GM10266 (cell line): ENCODE measurements around the gene IFITM1.
"Not testable (repeated sequence)": the region's sequence is repeated elsewhere in the genome, so short reads cannot be mapped to it uniquely, and the experiment has no call there.

Experiments used
- DNase-seq: peaks from one replicate; pipeline ENCODE4 v3.0.0; 2012; ENCODE audit errors: extremely low spot score
- TF ChIP-seq, protein P1 (sequence below): IDR thresholded peaks from 2 replicates; pipeline ENCODE4 v1.5.1; 2012; ENCODE audit warnings: mild to moderate bottlenecking, low read depth; ENCODE audit not compliant: control insufficient read depth, insufficient read depth; ENCODE audit errors: missing control alignments

IFITM1 gene

DNA sequence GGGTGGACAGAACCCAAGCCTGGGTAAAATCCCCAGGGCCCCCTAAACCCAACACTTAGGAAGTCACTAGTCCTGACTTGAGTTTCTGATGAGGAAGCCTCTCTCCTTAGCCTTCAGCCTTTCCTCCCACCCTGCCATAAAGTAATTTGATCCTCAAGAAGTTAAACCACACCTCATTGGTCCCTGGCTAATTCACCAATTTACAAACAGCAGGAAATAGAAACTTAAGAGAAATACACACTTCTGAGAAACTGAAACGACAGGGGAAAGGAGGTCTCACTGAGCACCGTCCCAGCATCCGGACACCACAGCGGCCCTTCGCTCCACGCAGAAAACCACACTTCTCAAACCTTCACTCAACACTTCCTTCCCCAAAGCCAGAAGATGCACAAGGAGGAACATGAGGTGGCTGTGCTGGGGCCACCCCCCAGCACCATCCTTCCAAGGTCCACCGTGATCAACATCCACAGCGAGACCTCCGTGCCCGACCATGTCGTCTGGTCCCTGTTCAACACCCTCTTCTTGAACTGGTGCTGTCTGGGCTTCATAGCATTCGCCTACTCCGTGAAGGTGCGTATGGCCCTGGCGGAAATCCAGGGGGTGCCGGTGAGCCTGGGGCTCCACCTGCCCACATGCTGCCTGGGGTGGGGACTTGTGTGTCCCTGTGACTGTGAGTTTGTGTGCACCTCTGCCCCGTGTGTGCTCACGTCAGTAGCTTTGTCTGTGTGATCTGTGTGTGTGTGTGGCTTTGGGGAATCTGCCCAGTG lies at the start of gene IFITM1:
TSS of gene IFITM1 (plus strand) at position 254 of the 767 bp plus-strand sequence. CDS start at position 385, 131 bp downstream.
- TF ChIP-seq, protein P1, sequence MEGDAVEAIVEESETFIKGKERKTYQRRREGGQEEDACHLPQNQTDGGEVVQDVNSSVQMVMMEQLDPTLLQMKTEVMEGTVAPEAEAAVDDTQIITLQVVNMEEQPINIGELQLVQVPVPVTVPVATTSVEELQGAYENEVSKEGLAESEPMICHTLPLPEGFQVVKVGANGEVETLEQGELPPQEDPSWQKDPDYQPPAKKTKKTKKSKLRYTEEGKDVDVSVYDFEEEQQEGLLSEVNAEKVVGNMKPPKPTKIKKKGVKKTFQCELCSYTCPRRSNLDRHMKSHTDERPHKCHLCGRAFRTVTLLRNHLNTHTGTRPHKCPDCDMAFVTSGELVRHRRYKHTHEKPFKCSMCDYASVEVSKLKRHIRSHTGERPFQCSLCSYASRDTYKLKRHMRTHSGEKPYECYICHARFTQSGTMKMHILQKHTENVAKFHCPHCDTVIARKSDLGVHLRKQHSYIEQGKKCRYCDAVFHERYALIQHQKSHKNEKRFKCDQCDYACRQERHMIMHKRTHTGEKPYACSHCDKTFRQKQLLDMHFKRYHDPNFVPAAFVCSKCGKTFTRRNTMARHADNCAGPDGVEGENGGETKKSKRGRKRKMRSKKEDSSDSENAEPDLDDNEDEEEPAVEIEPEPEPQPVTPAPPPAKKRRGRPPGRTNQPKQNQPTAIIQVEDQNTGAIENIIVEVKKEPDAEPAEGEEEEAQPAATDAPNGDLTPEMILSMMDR: peak; percentile 15
- peak; percentile 92 for DNase-seq

DNA sequence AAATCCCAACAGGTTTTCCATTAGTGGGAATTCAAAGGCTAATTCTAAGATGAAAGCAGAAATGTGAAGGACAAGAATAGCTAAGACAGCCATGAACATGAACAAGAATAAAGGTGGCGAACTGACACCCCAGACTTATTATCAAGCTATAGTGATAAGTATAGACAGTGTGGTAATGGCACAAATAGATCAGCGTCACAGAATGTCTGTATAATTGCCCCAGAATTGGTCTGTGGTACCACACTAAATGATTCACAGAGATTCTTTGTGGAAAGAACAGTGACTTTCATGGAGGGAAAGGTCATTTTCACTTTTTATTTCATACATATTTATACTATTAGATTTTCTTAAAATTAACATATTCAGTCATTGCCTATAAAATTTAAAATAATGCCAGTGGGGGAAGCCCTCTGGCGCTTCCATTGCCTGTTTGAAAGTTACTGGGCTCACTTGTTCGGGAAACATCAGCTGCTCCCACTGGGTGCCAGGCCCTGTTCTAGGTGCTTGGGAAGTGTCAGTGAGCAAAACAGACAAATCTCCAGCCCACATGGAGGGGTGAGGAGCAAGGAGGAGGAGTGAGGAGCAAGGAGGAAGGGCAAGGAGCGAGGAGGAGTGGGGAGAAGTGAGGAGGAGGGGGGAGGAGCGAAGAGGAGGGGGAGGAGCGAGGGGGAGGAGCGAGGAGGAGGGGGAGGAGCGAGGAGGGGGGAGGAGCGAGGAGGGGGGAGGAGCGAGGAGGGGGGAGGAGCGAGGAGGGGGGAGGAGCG lies 47.0 kb upstream of the IFITM1 start:
- TF ChIP-seq, protein P1: no peak
- DNase-seq: peak; percentile 47

DNA sequence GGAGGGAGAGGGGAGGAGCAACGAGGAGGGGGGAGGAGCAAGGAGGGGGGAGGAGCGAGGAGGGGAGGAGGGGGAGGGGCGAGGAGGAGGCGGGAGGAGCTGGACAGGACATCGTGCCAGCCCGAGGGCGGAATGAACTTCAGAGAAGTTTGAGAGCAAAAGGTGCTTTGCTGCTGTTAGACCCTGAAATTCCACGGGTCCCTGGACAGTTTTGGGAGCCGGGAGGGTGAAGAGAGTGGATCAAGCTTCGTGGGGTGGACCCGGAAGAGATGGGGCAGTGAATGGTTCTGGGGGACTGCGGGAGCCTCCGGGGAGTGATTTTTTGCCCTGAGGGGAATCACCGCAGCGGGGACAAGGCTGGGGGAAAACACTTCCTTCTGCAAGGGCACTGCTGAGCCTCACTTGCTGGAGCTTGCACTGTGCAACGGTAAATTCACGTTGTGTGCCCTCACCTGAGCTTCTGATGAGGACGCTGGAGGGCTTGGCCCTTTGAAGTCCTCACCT lies 46.3 kb upstream of the IFITM1 start:
- TF ChIP-seq, protein P1: no peak
- peak; percentile 72 for DNase-seq

DNA sequence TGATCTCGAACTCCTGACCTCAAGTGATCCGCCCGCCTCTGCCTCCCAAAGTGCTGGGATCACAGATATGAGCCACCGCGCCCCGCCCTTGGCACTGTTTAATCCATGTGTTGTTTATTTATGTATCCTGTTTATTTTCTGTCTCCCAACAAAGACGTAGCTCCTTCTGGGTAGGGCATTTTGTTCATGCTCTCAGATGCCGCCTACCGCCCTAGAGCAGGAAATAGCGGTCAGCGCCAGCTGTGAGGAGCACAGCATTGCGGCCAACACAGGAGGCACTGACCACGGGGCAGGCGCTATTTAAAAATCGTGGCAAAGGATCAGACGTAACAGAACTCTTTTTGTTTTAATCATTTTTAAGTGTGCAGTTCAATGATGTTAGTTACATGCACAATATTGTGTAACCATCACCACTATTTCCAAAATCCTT lies 45.1 kb upstream of the IFITM1 start:
- not testable (repeated sequence) for DNase-seq
- TF ChIP-seq, protein P1: peak; percentile 34

DNA sequence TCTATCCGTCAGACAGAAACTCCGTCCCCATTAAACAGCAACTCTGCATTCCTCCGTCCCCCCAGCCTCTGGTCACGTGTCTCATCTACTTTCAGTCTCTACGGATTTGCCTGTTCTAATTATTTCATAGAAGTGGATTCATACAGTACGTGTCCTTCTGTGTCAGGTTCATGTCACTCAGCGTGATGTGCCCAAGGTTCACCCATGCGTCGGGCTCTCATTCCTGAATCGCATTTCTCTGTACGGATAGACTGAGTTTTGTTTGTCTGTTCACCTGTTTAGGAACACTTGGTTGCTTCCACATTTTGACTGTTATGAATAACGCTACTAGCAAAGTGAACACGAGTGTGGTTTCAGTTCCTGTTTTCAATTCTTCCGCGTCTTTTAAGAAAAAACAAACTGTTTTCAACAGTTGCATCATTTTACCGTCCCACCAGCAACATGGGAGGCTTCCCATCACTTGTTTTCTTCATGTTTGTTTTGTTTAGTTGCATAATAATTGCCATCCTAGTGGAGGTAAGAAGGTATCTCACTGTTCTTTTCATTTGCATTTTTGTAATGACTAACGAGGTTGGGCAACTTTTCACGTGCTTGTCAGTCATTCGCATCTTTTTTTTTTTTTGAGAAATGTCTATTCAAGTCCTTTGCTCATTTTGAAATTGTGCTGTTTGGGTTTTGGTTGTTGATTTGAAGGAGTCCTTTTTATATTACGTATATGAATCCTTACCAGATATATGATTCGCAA lies 44.5 kb upstream of the IFITM1 start:
- peak; percentile 78 for DNase-seq
- TF ChIP-seq, protein P1: no peak

DNA sequence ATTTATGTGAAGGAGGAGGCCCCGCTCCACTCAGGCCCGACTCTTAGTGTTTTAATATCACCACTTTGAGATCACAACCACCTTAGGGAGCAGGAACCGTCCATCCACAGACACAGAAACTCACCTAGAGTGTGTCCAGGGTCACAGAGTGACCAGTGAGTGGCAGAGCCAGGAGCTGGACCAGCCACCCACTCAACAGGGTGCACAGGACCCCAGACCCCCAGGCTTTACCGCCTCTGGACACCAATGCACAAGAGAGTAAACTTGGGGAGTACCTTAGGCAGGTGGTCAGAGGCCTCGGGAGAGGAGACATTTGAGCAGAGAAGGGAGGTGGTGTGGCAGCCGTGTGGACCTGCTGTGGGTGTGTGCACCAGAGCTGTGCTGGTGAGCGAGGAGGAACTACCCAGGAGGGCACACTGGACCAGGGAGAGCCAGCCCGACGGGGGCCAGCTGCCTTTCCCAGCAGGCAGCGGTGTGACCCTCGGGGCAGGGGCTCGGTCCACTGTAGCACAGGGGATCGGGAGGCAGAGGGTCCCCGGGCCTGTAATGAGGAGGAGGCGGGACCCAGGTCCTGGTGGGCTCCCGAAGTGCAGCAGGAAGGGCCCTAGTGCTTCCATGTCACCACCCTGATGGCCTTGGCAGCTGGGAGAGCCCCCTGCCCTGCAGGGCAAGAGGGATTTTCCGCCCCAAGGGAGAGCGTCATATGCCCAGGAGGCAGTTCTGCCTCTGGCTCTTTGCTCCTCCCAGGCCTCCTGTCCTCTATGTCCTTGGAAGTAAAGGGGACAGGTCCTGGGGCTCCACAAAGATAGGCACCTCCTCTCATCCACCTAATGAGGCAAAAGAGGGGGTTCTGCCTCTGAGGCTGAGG lies 43.2 kb upstream of the IFITM1 start:
- DNase-seq: no peak
- TF ChIP-seq, protein P1: no peak
